ENCODE data around the gene C16orf89. TPM values are rescaled to one million over a fixed set of nuclear protein-coding genes. Genes with fewer than 3 reads are reported as not detected.

The C16orf89 gene
- total RNA-seq, 2 donors from 2014 or later: 1.6 to 3.6 TPM

GRCh38 chr16:5030251-5030870, 35.4 kb downstream of the C16orf89 start:
- TF ChIP-seq CTCF (IDR thresholded peaks at IDR 0.05): no peak
- no peak for DNase-seq

GRCh38 chr16:5028950-5029475, 36.7 kb downstream of the C16orf89 start:
- Histone ChIP-seq H3K9me3 (no peaks in the 10 kb centered on the region), H3K27ac (no peak overlapping the region), H3K4me1 (peaks cover 7% of the 10 kb centered on the region), H3K36me3 (no peaks in the 10 kb centered on the region), H3K4me3 (no peak overlapping the region), H3K9ac (ENCODE audit: low read depth in 2 of 2, low read length in 2 of 2) (no peak overlapping the region), H3K27me3 (no peaks in the 10 kb centered on the region)
- no peak for TF ChIP-seq CTCF (IDR thresholded peaks at IDR 0.05)
- no peak for DNase-seq
- intact Hi-C loops (cut with DNase I): no loop called here

More at GRCh38 chr16:5030251-5030870, 35.4 kb downstream of the C16orf89 start:
- intact Hi-C loops (cut with DNase I): no loop called here
- Histone ChIP-seq H3K36me3 (no peaks in the 10 kb centered on the region), H3K27ac (no peak overlapping the region), H3K27me3 (no peaks in the 10 kb centered on the region), H3K4me3 (no peak overlapping the region), H3K4me1 (peaks cover 7% of the 10 kb centered on the region), H3K9me3 (no peaks in the 10 kb centered on the region), H3K9ac (ENCODE audit: low read depth in 2 of 2, low read length in 2 of 2) (no peak overlapping the region)

GRCh38 chr16:5027575-5028235, 38.1 kb downstream of the C16orf89 start:
- Histone ChIP-seq H3K27me3 (no peaks in the 10 kb centered on the region), H3K9ac (ENCODE audit: low read depth in 2 of 2, low read length in 2 of 2) (no peak overlapping the region), H3K27ac (no peak overlapping the region), H3K9me3 (no peaks in the 10 kb centered on the region), H3K4me1 (peaks cover 2% of the 10 kb centered on the region), H3K36me3 (no peaks in the 10 kb centered on the region), H3K4me3 (no peak overlapping the region)
- no peak for DNase-seq
- TF ChIP-seq CTCF (IDR thresholded peaks at IDR 0.05): no peak
- intact Hi-C loops (cut with DNase I): no loop called here

GRCh38 chr16:5027086-5027485, 38.7 kb downstream of the C16orf89 start:
- H3K36me3 ChIP-seq: no peaks in the 10 kb centered on the region
- TF ChIP-seq CTCF (IDR thresholded peaks at IDR 0.05): no peak
- H3K9me3 ChIP-seq: no peaks in the 10 kb centered on the region
- intact Hi-C loops (cut with DNase I): no loop called here
- H3K4me1 ChIP-seq: no peaks in the 10 kb centered on the region
- H3K9ac ChIP-seq (ENCODE audit: low read depth in 2 of 2, low read length in 2 of 2): no peak overlapping the region
- no peak for DNase-seq
- no peak overlapping the region for H3K27ac ChIP-seq
- no peak overlapping the region for H3K4me3 ChIP-seq
- no peaks in the 10 kb centered on the region for H3K27me3 ChIP-seq

- H3K27ac ChIP-seq: no peak overlapping the region
- H3K9me3 ChIP-seq: no peaks in the 10 kb centered on the region
- H3K9ac ChIP-seq (ENCODE audit: low read depth in 2 of 2, low read length in 2 of 2): no peak overlapping the region
- no peaks in the 10 kb centered on the region for H3K36me3 ChIP-seq
- no peaks in the 10 kb centered on the region for H3K27me3 ChIP-seq
- no peaks in the 10 kb centered on the region for H3K4me1 ChIP-seq
- H3K4me3 ChIP-seq: no peak overlapping the region
- intact Hi-C loops (cut with DNase I): no loop called here
- TF ChIP-seq CTCF (IDR thresholded peaks at IDR 0.05): no peak
- DNase-seq: no peak
Measured at GRCh38 chr16:5026664-5027063, 39.1 kb downstream of the C16orf89 start.
